GM21528 (cell line): ENCODE measurements around the gene SLC38A5.
"Not testable (repeated sequence)": the region's sequence is repeated elsewhere in the genome, so short reads cannot be mapped to it uniquely, and the experiment has no call there.

Experiments used
- ATAC-seq: cut with Tn5 transposase; IDR thresholded peaks from one replicate; pipeline ENCODE4 v1.9.1; 2021; ENCODE audit warnings: mild to moderate bottlenecking, moderate library complexity; ENCODE audit not compliant: unreplicated experiment, low FRiP score

Gene SLC38A5

DNA sequence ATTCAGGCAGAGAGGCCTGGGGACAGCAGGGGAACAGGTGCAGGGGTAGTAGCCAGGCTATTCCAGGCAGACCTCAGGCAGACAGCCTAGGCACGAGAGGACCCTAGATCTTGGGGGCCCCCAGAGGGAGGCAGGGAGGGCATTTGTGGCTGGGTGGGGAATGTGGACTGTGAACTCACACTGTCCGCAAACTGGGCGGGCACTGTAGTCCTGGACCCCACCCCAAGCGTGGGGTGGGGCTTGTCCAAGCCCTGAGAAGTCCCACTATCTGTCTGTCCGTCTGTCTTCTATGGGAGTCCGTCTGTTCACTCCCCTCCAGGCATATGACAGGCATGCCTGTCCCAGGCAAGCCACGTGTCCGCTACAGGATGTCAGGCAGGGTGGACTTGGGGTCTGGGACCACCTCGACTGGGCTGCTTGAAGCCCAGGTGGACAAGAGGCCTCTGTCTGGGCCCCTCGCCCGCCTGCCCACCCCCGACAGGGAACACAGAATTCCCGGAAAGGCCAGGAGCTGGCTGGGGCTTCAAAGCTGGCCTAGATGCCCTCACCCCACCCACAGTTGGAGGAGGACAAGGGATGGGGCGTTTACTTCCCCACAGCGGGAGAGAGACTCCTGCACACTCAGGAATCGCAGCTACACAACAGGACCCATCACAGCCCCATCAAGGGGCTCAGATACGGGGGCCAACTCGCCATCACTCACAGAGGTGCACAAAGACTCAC lies at the start of gene SLC38A5:
SLC38A5 (minus strand) TSS at position 151 of the 723 bp plus-strand sequence. CDS start 2,336 bp downstream, outside the sequence.
- ATAC-seq: no peak

DNA sequence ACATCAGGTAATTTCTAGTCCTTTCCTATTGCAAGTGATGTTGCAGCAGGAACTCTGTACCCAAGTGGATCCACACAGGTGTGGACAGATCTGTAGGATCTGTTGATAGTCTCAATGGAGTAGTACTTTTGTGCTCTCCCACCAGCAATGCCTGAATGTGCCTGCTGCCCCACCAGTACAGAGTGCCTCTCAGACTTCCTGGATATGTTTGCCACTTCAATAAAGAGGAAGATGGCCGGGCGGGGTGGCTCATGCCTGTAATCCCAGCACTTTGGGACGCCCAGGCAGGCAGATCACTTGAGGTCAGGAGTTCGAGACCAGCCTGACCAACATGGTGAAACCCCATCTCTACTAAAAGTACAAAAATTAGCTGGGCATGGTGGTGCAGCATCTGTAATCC lies 49.4 kb upstream of the SLC38A5 start:
- ATAC-seq: not testable (repeated sequence)

DNA sequence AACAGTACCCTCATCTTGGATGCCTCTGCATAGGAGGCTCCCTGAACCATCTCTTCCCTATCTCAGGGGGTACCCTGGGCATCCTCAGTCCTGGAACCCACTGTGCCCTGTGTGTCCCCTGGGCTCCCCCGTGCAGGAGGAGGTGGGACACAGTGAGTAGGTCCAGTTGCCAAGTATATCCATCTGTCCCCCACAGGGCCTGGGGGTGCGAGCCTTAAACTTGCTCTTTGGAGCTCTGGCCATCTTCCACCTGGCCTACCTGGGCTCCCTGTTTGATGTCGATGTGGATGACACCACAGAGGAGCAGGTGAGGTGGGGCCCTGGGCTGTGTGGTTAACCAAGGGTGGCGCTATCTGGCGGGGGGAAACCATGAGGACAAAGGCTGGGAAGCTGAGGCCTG lies 46.9 kb upstream of the SLC38A5 start:
- no peak for ATAC-seq

DNA sequence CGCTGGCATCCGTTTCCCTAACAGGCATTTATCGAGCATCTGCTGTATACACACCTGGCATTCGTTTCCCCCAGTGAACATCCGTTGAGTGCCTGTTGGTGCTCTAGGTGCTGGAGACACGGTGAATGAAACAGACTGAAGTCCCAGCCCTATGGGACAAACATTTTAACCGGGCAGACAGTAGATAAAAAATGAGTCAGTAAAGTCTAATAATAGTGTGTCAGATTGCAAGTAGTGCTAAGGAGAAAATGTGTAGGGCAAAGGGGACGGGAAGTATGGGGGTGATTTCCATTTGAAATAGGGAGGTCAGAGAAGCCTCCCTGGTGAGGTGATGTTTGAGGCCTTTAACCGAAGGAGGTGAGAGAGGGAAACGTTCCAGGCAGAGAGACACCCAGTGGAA lies 46.2 kb upstream of the SLC38A5 start:
- no peak for ATAC-seq

DNA sequence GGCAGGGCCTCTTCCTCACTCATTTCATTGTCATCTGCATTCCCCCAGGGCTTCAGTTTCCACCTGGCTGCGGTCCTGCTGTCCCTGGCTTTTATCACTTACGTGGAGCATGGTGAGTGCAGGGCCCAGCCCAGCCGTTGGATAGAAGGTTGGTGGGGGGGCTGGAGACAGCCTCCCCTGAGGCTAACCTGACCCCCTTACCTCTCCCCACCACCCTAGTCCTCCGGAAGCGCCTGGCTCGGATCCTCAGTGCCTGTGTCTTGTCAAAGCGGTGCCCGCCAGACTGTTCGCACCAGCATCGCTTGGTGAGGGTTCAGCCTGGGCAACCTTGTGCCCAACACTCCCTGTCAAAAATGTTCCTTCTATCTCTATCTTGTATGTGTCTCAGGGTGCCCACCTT lies 45.8 kb upstream of the SLC38A5 start:
- ATAC-seq: no peak

DNA sequence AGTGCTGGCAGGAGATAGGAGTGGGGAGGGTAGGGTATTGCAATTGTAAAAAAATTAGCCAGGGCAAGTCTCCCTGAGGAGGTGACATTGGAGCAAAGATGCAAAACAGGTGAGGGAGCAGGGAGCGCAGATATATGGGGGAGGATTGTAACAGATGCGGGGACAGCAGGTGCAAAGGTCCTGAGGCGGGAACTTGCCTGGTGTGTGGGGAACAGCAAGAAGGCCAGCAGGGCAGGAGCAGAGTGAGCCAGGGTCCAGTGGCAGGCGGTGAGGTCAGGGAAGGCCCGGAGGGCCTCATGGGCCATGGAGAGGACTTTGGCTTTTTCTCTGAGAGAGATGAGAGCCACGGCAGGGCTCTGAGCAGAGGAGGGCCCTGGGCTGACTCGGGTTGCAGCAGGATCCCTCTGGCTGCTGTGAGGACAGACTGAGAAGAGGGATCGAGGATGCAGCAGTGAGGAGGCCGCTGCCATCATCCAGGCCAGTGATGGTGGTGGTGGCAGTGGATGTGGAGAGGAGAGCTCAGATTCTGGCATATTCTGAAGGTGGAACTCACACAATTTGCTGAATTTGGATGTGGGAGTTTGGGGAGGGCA lies 44.9 kb upstream of the SLC38A5 start:
- ATAC-seq: no peak

DNA sequence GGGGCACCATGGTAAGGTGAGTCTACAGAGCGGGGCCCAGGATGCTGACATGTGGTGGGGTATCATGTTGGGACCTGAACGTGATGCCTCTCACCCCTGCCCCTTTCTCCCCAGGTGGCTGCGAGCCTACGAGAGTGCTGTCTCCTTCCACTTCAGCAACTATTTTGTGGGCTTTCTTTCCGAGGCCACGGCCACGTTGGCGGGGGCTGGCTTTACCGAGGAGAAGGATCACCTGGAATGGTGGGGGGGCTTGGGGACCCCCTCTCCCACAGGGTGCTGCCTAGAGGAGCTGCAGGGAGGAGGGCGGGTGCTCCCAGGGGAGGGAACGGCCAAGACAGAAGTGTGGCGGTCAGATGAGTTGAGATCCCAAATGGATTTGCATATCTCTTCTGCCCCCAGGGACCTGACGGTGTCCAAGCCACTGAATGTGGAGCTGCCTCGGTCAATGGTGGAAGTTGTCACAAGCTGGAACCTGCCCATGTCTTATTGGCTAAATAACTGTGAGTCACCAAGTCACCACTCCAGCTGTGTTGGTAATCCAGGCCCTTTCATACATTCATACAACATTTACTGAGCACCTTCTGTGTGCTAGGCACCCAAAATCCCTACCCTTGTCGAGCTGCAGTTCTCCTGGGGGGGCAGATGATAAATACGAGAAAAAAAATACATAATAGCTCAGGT lies 44.2 kb upstream of the SLC38A5 start:
- ATAC-seq: no peak

DNA sequence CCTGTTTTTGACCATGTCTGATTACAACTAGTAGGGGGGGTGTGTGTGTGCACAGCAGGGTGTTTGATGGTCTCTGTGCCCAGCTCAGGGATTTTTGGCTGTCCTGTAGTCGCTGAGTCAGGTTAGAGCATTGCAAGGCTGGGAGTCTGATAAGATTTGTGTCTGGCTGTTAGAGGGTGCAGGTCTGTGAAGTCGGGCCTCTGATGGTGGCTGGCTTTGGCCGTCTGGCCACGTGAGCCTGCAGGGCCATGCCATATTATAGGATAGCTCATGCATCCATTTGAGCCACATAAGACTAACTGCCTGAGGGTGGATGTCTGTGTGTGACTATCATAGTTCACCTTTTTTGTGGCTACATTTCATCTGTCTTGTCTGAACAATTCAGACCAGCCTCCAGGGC lies 43.6 kb upstream of the SLC38A5 start:
- no peak for ATAC-seq

DNA sequence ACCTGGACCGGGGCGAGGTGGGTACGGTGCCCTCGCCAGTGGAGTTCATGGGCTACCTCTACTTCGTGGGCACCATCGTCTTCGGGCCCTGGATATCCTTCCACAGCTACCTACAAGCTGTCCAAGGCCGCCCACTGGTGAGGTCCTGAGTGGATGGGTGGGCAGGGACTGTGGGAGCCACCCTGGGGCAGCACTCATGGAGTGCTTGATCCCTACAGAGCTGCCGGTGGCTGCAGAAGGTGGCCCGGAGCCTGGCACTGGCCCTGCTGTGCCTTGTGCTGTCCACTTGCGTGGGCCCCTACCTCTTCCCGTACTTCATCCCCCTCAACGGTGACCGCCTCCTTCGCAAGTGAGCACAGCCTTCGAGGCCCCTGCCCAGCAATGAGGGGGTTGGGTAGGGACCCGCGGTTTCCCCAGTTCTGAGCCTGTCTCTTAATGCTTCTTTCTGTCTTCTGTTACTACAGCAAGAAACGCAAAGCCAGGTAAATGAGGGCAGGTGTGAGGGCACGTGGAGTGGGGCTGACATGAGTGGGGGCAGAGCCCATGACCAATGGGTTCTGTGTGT lies 42.4 kb upstream of the SLC38A5 start:
- ATAC-seq: no peak

DNA sequence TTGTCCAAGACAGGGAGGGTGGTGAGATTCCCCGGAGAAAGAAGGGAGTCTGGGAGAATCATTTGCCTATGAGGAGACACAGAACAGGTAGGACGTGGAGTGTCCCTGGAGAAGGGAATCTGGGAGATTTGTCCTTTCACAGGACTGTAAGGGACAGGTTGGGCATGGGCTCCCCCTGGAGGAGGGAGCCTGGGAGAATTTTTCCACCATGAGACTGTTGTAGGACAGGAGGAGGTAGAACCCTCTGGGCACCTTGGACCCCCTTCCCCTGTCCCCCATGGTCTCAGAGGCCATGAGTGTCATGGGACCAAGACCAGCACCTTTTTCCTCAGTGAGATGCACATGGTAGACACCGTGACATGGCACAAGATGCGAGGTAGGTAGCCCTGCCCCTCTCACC lies 41.5 kb upstream of the SLC38A5 start:
- ATAC-seq: no peak

DNA sequence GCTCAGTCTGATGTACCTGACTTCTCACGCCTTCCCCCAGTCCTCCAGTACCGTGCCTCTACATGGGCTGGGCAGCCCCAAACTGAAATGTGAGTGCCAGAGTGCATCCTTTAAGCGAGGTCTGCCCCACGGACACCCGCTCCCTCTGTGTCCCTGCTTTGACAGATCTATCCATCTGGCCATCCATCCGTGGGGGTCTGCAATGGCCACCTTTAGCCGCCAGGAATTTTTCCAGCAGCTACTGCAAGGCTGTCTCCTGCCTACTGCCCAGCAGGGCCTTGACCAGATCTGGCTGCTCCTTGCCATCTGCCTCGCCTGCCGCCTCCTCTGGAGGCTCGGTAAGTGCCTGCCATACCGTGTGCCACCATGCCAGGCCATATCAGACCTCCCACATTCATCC lies 39.6 kb upstream of the SLC38A5 start:
- ATAC-seq: no peak

DNA sequence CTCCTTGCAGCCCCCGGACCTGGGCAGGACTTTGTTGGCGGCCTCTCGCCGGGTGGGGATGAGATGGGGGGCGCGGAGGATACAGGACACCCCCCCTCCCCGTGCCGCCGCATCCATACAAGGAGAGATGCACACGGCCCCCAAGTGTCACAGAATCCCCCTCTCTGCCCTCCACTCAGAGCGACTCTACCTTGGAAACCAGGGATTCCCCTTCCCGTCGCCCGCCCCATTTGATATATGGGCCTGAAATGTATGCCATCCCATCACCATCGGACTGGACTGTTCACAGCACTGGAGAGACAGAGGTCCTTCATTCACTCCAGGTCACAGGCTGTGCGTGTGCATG lies 39.2 kb upstream of the SLC38A5 start:
- peak; percentile 21 for ATAC-seq

DNA sequence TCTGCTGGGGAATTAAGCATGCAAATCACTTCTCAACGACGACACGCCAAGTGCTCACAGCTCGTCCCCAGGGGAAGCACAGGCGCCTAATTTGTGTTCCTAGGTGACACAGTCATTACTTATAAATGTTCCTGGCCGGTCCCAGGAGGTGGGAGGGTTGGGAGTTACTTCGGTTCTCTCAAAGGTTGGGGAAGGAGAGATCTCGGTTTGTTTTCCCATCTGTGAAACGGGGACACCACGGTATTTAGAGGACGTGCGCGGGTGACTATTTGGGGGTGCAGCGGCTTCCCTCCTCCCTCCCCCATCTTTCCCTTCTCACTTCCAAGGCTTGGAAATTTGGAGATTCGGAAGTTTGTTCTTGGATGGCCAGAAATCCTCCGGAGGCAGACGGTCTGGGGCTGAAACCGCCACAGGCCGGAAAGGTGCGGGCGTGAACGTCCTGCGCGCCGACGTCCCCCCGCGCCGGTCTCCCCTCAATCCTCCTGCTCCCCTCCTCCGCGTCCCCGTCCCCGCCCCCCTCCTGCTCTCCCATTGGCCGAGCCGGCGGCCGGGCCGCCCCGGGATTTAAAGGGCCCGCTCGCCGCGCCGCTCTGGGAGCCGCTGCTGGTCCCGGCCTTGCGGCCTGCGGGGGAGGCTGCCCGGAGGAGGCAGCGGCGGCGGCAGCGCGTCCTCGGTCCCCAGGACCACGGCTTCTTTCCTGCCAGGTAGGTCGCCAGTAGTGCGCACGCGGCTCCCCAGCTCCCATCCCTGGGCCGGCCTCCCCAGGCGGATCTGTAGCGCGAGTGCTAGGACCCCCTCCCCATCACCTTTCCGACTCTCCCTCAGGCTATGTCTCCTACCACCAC lies 38.6 kb upstream of the SLC38A5 start, which contains the start of gene PORCN:
PORCN (plus strand) TSS at position 593 of the 845 bp plus-strand sequence. CDS start 829 bp downstream, outside the sequence.
- peak; percentile 68 for ATAC-seq

DNA sequence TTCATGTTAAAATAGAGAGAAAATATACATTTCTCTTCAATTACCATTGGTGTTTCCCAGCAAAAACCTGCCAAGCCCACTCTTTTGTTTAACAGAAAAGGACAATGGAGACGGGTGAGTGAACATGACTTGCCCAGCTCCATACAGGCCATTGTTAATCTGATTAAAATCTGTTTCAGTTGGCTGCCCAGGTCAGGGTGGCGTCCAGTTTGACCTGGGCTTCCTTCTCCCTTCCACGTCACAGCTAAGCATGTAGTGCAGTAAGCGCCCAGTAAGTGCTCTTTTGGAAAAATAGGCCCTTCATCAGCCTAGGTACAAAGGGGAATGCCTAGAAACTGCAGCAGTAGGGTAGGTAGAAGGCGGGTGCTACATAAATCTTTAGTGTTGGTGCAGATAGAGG lies 37.2 kb upstream of the SLC38A5 start:
- ATAC-seq: no peak

DNA sequence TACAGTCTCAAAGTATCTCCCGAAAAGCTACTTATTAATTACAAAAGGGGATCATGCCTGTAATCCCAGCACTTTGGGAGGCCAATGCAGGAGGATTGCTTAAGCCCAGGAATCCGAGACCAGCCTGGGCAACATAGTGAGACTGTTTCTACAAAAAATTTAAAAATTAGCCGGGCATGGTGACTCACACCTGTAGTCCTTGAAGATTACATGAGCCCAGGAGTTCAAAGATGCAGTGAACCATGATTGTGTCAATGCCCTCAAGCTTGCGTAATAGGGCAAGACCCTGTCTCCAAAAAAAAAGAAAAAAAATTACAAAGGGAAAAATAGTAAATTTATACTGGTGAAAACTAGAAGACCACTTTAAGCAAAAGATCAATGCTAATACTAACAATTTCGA lies 35.4 kb upstream of the SLC38A5 start:
- ATAC-seq: no peak

DNA sequence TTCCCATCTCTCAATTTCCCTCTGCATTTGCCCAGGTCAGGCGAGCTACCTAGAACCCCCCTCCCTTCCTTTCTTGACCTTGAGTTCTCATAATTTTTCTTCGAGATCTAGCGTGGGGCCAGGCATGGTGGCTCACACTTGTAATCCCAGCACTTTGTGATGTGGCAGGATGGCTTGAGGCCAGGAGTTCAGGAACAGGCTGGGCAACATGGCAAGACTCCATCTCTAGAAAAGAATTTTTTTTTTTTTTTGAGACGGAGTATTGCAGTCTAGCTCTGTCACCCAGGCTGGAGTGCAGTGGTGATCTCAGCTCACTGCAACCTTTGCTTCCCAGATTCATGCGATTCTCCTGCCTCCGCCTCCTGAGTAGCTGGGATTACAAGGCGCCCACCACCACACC lies 34.2 kb upstream of the SLC38A5 start:
- ATAC-seq: no peak

DNA sequence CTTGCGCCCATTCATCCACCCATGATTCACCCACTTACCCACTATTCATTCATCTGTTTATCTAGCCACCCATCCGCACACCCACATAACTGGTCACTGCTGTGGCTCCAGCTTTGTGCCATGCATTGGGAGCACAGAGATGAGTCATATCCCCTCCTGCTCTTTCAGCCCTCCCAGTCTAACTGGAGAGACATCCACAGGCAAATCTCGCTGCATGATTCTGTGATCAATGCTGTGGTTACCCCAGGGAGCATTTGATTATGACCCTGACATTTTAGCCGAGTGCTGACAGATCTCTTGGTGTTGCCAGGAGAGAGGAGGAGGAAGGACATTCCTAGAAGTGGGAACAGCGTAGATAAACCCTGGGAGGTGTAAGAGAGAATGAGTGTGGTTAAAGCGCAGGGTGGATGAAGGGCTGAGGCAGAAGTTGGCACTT lies 28.3 kb upstream of the SLC38A5 start:
- no peak for ATAC-seq

DNA sequence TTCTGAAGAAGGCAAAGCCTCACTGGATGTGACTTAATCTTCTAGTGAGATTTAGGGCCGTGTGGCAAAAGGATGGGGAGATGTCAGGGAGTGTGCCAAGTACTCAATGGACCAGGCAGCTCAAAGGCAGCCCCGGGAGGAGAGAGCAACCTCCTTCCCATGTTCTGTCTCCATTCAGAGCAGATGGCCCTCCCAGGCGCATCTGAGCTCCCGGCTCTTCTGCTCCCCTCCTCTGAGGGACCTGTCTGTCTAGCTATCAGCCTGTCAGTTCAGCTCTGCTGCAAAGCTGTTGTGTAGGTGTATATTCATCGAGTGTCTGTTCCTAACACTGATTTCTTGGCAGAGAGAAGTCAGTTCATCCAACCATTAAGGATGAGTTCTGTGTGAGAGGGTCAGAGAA lies 27.8 kb upstream of the SLC38A5 start:
- ATAC-seq: no peak

DNA sequence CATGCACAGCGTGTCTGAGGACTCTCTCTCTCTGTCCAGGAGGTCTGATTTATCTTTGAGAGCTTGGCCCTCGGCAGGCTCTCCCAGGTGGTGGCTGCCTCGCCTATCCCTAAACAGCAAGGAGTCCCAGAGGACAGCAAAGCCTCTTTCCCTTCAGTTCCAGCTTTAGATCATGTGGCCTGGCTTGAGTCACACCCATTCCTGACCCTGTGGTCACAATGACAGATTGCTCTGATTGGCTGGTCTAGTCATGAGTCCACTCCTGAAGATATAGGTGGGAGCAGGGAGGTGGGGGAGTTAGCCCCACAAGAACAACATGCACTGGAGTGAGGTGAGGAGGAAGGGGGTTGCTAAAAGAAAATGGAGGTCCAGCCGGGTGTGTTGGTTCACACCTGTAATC lies 26.6 kb upstream of the SLC38A5 start:
- ATAC-seq: no peak

DNA sequence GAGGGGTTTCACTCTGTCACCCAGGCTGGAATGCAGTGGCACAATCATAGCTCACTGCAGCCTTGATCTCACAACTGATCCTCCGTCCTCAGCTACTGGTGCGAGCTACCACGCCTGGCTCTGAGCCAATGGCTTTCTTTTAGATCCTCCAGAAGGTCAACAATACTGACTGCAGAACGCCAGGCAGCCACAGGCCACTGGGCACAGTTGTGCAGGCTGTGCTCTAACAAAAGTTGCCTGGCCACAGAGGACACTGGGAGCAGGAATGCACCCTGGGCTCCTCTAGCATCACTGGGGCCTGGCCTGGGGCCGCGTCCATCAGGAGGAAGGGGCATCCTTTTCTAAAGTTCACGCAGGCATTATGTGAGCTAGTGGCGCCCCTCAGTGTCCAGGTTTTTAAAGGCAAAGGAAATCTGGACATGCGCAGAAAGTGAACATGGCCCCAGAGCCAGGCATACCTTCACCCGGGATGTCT lies 23.9 kb upstream of the SLC38A5 start:
- ATAC-seq: no peak
